HTR-8/SVneo (cell line): ENCODE measurements around the gene MAP3K14.
"Not testable (repeated sequence)": the region's sequence is repeated elsewhere in the genome, so short reads cannot be mapped to it uniquely, and the experiment has no call there.

Experiments used
- DNase-seq: peaks from one replicate; pipeline ENCODE4 v3.0.0; 2011; ENCODE audit warnings: low spot score, mixed read lengths; ENCODE audit not compliant: insufficient read length
- FAIRE-seq: peaks from 2 replicates; lab custom pipeline; 2011; peaks lifted over from hg19 to GRCh38; lab: Jason Lieb, UNC

Gene MAP3K14

DNA sequence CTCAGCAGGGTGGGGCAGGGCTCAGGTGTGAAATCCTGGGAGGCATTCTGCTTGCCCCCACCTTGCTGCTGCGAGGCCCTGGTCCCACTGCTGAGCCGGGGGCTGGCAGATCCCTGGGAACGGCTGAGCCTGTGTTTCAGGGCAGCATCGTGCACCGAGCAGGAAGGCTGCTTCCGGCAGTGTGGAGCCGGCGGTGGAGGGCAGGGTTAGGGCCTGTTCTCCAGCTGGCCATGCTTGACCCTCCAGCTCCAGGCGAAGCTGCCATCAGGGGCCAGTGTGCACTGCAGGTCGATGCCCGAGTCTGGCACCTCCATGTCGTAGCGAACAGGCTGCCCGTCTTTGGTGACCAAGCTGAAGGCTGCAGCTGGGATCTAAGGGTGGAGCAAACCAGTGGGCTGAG, 52.4 kb downstream of the MAP3K14 start:
- peak; percentile 46 for FAIRE-seq

DNA sequence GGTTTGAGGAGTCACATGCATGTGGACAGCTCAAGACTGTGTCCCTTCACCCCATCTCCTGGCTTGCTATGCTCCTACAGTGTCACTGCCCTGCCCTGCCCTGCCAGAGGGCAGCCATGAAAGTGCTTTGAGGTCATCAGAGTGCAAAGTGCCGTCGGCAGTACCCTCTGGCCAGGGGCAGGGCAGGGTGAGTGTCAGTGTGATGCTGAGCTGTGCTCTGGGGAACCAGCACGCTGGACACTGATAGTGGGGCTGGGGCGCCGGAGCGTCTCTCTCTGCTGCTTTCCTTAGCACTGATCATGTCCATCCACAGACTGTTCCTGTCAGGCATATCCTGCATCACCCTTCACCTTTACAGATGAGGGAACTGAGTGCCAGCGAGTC, 53.4 kb downstream of the MAP3K14 start:
- peak; percentile 72 for FAIRE-seq

More for the DNA sequence above, 52.4 kb downstream of the MAP3K14 start:
- DNase-seq, result no peak

DNA sequence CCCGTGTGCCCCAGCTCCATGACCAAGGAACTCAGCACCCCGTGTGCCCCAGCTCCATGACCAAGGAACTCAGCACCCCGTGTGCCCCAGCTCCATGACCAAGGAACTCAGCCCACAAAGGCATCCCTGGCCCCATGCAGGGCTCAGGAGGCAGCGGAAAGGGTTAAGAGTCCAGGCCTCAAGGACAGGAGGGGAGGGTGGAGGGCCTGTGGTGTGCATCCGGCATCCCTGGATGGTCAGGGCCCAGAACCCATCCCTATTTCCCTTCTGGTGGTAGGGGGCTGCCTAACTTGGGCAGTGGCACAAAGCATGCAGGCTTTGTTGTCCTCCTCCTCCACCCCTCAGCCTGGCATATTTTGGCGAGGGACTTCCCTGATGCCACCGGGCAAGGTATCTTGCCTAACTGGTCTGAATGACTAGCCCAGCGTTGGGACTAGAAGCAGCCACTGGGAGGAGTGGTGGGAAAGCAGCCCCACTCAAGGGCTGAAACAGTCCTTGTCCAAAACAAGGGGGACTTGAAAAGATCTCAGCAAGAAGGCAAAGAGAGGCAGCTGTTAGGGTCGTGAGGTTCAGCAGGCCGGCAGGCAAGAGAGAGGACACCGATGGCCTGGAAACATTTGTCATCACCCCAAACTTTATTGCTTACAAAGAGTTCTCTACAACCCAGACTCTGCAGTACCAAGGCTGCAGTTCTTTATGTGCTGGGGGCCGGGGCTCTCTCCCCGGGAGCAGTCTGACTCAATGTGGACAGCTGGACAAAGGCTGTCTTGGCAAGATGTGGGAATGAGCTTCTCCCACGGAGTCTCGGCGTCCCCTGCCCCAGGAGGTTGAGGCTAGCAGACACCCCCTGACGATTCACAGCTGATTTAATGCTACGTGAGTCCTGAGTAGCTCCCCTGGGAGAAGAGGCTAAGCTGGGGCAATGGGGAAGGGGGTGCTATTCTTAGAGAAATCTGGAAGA, 54.0 kb downstream of the MAP3K14 start:
- DNase-seq, result no peak

More for the DNA sequence above, 53.4 kb downstream of the MAP3K14 start:
- no peak for DNase-seq

DNA sequence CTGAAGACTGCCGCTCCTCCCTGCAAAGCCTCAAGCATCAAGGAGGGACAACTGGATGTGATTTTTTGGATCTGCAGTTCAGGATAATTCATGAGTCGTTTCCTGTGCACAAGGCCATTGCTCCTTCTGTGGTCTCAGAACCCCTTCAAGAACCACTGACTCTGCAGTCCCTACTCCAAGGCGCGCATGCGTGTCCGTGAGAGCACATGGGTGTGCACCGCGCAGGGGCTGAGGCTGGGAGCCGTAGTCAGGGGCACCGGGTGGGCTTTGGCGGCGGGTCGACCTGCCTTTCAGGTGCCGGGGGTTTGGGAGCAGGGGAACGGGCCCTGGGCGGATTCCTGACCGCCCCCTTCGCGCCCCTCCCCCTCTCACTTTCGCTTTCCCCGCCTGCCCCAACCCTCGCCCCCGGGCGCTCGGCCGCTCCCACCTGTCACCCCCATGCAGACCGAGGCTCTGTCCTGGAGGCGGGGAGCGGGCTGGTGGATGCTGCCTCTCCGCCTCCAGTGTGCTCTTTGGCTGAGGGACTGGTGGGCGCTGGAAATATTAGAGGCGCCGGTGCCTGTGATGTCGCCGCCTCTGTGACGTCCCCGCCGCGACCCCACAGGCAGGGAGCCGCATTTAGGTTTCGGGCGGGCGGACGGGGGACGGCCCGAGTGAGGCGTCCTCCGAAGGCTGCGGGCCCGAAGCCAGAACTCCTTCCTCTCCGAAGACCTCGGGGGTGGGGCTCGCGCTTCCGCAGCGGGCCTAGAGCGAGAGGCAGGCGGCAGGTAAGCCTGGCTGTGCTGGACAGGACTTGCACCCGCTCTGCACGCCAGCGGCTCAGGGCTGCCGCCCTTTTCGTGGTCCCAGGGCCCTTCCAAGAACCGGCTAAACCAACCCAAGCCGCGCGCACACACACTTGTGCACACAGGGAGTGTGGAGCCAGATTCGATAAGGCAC, 55.0 kb downstream of the MAP3K14 start, which contains the start of gene SPATA32:
Gene SPATA32 (minus strand): TSS at position 518 of the 939 bp plus-strand sequence. CDS start 78 bp downstream, at position 440.
- DNase-seq (no peak), FAIRE-seq (no peak)

More for the DNA sequence above, 54.0 kb downstream of the MAP3K14 start:
- peak; percentile 77 for FAIRE-seq

DNA sequence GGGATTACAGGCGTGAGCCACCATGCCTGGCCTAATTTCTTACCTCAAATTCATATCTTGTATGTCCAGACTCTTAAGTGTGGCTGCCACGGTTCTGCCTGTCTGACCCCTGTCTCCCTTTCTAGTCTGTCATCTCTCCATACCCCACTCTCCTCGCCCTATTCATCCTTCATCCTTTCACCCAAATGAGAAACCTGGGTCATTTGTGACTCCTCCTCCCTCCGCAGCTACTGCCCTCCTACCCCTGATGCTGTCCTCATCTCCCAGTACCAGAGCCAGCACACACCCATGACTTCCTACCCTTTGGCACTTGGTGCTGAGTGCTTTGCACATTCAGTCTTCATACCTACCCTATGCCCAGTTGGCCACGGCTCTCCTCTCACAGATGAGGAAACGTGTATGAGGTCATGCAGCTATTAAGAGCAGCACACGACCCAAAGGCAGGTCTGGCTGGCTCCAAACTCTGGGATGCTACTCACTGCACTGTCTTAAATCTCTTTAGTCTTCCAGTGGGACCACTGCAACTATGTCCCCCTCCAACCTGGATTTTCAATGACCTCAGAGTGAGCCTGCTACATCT, 56.5 kb downstream of the MAP3K14 start:
- FAIRE-seq (peak; percentile 86), DNase-seq (no peak)

DNA sequence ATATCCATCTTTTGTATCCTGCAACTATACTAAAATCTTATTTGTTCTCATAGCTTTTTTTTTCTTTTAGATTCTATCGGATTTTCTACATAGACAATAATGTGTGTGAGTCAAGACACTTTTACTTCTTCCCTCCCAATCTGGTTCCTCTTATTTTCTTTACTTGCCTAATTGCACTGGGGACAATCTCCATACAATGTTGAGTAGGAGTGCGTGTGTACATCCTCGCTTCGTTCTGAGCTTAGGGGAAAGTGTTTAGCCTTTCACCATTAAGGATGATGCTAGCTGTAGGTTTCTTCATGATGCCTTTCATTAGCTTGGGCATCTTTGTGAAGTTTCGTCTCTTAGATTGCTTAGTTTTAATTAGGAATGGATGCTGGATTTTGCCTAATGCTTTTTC, 57.8 kb downstream of the MAP3K14 start:
- DNase-seq (no peak), FAIRE-seq (no peak)

DNA sequence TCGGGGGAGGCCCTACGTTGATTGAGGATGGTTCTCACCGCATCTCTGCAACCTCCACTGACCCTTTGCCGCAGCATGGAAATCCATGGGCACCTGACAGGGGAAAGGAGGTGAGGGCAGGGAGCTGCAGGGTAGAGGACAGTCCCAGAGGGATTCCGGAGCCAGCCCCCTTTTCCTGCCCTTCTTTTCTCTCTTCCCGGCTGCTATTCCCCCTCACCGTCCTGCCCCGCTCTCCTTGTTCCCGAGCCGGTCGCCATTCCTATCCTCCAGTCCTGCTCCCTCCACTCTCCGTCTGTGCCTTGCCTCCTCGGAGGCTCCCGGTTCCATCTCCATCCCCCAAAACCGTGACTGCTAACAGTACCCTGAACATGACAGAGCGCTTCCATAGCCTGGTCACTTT, 59.7 kb downstream of the MAP3K14 start:
- no peak for DNase-seq
- FAIRE-seq, result peak; percentile 62

DNA sequence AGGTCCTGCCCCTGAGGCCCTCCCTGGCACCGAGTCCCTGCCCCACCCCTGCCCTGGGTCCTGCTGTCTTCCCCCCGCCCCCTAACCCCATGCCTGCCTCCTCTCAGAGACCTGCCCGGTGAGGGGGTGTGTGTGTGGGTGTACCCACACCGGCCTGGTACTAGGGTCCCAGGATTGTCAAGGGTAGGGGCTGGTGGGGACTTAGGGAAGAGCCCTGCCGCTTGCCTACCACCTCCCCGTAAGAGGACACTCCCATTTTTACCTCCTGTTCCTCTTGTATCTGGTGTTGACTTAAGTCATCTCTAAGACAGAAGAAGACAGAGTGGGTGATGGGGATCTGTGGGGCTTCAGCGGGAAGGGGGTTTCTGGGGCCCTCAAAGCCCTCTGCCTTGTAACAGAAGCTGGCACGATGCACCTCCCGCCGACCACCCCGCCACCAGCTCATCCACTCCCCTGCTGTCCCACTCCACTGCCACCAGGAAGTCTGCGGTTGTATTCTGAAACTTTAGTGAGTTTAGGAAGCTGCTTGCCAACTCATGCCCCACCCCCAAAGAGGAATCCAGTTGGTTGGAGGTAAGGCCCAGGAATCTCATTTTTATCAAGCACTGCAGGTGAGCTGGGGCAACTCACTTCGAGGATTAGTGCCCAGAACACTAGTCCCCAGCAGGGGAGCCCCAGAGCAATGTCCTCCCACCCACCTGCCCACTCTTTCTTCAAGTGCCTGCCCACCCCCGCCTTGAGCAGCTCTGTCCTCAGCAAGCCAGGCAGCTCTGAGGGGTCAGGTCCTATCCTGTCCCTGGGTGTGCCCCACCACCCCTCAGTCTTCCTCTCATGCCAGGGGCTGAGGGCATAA, 60.5 kb downstream of the MAP3K14 start:
- no peak for DNase-seq
- no peak for FAIRE-seq

DNA sequence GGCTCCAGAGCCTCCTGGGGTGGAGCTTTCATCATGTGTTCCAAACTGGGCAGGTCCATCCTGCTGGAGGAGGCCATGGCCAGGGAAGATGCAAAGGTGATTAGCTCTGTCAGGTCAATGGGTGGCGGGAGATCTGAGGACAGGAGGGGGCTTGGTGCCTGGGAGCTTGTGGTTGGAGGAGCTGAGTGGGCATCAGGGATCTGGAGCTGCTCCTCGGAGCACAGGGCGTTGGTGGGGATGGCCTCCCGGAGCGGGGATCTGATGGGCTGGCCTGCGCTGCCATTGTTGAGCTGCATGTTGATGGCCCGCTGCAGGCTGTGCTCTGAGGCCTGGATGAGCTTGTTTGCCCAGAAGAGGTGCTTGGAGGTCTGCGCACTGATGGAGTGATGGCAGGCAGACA, 61.5 kb downstream of the MAP3K14 start:
- no peak for FAIRE-seq
- no peak for DNase-seq

DNA sequence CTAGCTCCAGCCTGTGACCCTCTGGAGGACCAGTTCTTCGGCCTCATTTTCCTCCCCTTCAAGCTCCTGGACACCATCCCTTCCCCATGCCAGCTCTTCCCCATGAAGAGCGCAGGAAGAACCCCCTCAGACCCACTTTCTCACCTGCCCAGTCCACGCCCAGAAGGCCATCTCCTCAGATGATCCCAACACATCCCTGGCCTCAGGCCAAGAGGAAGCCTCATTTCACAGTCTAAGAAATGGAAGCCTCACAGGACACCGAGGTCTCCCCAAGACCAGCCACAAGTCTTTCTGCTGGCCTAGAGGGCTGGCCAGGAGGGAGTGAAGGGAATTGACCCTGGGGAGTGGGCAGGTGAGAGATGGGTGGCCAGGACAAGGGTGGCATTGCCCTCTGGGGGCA, 62.9 kb downstream of the MAP3K14 start:
- no peak for FAIRE-seq

DNA sequence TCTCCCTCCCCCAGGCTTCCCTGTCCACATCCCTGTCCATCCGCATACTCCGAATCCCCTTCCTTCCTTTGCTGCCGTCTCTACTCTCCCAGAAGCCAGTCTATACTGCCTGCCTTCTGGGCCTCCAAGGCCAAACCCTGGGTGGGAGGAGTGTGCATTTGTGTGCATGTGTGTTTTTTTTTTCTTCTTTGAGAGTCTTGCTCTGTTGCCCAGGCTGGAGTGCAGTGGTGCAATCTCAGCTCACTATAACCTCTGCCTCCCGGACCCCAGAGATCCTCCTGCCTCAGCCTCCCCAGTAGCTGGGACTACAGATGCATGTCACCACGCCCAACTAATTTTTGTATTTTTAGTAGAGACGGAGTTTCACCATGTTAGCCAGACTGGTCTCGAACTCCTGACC, 63.6 kb downstream of the MAP3K14 start:
- DNase-seq, FAIRE-seq: not testable (repeated sequence)

More for the DNA sequence above, 62.9 kb downstream of the MAP3K14 start:
- no peak for DNase-seq

DNA sequence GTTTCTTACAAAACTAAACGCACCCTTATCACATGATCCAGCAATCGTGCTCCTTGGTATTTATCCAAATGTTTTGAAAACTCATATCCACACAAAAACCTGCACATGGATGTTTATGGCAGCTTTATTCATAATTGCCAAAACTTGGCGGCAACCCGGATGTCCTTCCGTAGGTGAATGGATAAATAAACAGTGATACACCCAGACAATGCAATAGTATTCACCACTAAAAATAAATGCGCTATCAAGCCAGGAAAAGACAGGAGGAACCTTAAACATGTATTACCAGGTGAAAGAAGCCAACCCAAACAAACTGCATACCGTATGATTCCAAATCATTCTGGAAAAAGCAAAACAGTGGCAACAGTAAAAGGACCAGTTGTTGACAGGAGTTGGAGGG, 64.9 kb downstream of the MAP3K14 start:
- no peak for FAIRE-seq
- no peak for DNase-seq

DNA sequence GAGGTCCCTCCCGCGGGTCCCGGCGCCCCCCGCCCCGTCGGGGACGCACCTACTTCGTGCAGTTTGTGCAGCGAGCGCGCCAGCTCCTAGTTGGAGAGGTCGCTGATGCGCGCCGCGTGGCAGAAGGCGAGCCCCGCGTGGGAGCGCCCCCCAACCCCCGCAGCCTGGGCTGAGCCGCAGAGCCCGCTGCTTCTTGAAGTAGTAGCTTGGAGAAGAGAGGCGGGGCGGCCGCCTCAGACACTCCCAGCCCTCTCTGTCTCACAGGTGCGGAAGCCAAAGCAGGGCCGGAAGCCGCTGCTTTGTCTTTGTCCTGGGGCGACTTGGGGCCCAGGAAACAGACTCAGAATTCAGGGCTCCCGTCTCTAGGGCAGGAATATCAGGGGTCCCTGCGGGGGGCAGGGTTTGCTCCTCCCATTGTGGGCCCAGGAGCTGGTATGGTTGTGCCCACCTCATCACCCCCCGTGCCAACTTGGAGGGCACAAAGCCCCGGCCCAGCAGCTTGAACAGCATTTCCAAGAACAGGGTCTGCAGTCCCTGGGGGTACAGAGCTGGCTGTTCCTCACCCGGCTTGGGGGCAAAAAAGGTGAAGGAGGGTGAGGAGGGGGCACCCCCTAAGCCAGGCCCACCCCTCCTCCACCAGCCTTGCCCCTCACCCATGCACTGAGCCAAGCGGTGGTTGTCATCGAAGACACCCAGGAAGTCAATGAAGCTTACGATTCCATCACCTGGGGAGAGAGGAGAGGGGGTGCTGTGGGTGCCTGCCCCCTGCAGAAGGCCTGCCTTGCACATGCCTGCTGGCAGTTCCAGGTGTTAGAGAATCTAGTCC, 68.5 kb downstream of the MAP3K14 start:
- FAIRE-seq, result no peak
- DNase-seq, result peak; percentile 76

DNA sequence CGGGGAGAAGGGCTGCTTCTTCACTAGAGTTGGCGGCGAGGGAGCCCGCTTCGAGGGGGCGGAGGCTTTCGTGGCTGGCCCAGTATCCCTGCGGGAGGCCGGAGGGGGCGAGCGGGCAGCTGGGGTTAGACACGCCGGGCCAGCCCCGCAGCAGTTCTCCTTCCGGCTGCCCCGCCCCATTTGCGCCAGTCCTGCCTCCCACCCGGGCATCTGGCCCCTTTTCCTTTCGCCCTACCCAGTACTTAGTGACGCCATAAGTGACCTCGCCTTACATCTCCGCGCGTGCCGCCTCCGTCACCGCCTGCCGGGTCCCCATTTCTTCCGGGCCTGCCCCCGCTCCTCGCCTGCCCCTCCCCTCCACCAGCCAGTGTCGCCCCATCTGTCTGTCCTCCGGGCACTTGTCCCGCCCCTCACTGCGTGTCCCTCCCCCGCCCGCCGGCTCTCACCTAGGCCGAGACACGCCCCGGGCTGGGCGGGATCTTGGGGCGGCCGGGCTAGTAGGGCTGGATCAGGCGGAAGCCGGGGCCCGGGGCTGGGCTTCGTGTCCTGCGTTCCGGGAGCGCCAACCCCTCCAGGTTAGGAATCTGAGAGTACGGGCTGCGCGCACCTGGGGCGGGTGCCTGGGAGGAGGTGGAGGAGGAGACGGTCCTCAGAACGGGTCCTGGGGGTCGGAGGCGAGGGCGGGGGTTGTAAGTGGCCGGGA, 69.2 kb downstream of the MAP3K14 start:
- DNase-seq (peak; percentile 98), FAIRE-seq (peak; percentile 98)

DNA sequence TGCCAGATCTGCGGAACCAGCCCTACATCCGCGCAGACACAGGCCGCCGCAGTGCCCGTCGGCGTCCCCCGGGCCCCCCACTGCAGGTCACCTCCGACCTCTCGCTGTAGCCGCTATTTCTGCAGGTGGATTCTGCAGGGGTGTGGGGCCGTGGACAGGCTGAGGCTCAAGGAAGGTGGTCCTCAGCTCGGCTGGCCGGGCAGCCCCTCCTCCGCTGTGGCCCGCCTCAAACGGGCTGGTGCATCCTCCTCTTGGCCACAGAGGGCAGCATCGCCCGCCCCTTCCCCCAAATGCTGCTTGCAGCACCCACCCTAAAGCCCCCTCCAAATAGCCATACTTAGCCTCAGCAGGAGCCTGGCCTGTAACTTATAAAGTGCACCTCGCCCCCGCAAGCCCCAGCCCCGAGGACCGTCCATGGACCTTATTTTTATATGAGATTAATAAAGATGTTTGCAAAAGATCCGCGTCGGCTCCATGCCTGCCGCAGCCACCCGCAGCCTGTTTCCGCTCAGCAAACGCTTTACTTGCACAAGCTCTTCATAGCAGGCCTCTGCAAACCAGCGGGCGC, 69.9 kb downstream of the MAP3K14 start:
- DNase-seq (no peak), FAIRE-seq (peak; percentile 66)

DNA sequence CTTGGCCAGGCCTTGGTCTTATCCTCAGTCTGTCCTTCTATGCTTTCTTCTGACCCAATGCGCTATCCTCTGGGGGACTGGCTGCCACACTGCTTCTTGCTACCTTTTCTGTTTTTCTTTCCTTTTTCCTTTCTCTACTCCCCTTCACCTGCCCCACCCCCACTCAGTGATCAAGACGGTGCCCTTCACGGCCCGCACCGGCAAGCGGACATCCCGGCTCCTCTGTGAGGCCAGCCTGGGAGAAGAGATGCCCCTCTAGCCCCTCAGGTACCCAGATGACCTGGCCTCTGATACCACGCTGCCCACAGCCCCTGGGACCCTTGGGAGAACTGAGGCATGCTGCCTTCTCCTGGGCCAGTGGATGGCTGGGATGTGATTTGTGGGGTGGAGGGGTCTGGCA, 70.5 kb downstream of the MAP3K14 start:
- DNase-seq (no peak), FAIRE-seq (no peak)
